Fibroblast of lung (primary cell): ENCODE results near the gene CFAP57.

Experiments
- CTCF ChIP-seq, 2 donors: IDR thresholded peaks in 1 of 2; conservative IDR thresholded peaks in 1 of 2; 1 replicate in 1 of 2; 2 replicates in 1 of 2; pipeline ENCODE4 v1.5.1; 2011 to 2012; ENCODE audit warnings: low read length in 2 of 2, control low read depth in 1 of 2, inconsistent platforms in 1 of 2, low read depth in 1 of 2, mild to moderate bottlenecking in 1 of 2
- EZH2 ChIP-seq: IDR thresholded peaks from 2 replicates; pipeline ENCODE4 v1.5.1; 2012; ENCODE audit warnings: low read length, control low read depth, mild to moderate bottlenecking; ENCODE audit errors: missing control alignments

- TF ChIP-seq CTCF (conservative IDR thresholded peaks at IDR 0.05 in 1 of 2, IDR thresholded peaks at IDR 0.05 in 1 of 2; ENCODE audit: low read depth in 1 of 2, low read length in 2 of 2), result no peak
- no peak for TF ChIP-seq EZH2
Measured at GRCh38 chr1:43302721-43303470, 130.8 kb downstream of the CFAP57 start.
